IMR-90 (cell line): ENCODE measurements around the gene RCN1.

Experiments
- BHLHE40 ChIP-seq: fragments of 150-350 bp; IDR thresholded peaks from 2 replicates; pipeline ENCODE4 v1.6.1; 2016; ENCODE audit warnings: mild to moderate bottlenecking, low read depth, low read length
- CEBPB ChIP-seq: IDR thresholded peaks from 2 replicates; pipeline ENCODE4 v1.6.1; 2012; ENCODE audit warnings: low read depth, low read length, improper control_type of control experiment
- CHD1 ChIP-seq: IDR thresholded peaks from 2 replicates; pipeline ENCODE4 v1.6.1; 2012; ENCODE audit warnings: low read depth, low read length, improper control_type of control experiment
- FOS ChIP-seq: fragments of 150-350 bp; IDR thresholded peaks from 2 replicates; pipeline ENCODE4 v1.6.1; 2016; ENCODE audit warnings: low read depth, low read length
- MAZ ChIP-seq: IDR thresholded peaks from 2 replicates; pipeline ENCODE4 v1.6.1; 2012; ENCODE audit warnings: low read depth, mild to moderate bottlenecking, low read length, improper control_type of control experiment, moderate library complexity, borderline replicate concordance
- POLR2A ChIP-seq: IDR thresholded peaks from 2 replicates; pipeline ENCODE4 v1.6.1; 2012; ENCODE audit warnings: mild to moderate bottlenecking, low read depth, low read length
- RAD21 ChIP-seq: IDR thresholded peaks from 2 replicates; pipeline ENCODE4 v1.6.1; 2012; ENCODE audit warnings: low read length, improper control_type of control experiment
- RFX5 ChIP-seq: IDR thresholded peaks from 2 replicates; pipeline ENCODE4 v1.8.0; 2012; ENCODE audit warnings: low read depth, mild to moderate bottlenecking, low read length, moderate library complexity
- SMC3 ChIP-seq: fragments of 150-350 bp; IDR thresholded peaks from 2 replicates; pipeline ENCODE4 v1.6.1; 2016; ENCODE audit warnings: low read depth, mild to moderate bottlenecking, antibody characterized with exemption, low read length, moderate library complexity
- TF ChIP-seq, protein P1 (sequence below): conservative IDR thresholded peaks from 2 replicates; pipeline ENCODE4 v1.5.1; 2012; ENCODE audit warnings: mild to moderate bottlenecking, low read depth, low read length, improper control_type of control experiment
- TF ChIP-seq, protein P2 (sequence below): fragments of 150-350 bp; IDR thresholded peaks from 2 replicates; pipeline ENCODE4 v1.6.1; 2016; ENCODE audit warnings: low read depth, mild to moderate bottlenecking, low read length, moderate library complexity, borderline replicate concordance

DNA sequence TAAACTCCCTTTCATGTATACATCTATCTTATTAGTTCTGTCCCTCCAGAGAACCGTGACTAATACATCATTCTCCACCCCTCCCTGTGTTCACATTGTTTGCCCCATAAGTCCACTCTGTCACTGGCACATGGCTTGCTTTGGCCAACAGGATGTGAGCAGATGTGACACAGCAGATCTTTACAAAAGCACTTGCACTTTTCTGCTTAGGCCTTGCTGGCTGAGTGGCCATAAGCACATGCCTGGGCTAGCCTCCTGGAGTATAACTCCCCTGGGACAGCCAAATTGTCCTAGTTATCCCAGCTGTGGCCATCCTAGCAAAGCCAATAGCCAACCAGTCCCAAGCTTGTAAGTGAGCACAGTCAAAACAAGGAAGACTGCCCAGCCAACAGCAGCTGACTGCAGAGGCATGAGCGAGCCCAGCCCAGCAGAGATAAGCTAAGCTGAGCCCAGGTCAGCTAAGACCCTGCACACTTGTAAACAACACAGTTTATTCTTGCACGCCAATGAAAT lies 9.7 kb upstream of the RCN1 start:
- TF ChIP-seq, protein P1, sequence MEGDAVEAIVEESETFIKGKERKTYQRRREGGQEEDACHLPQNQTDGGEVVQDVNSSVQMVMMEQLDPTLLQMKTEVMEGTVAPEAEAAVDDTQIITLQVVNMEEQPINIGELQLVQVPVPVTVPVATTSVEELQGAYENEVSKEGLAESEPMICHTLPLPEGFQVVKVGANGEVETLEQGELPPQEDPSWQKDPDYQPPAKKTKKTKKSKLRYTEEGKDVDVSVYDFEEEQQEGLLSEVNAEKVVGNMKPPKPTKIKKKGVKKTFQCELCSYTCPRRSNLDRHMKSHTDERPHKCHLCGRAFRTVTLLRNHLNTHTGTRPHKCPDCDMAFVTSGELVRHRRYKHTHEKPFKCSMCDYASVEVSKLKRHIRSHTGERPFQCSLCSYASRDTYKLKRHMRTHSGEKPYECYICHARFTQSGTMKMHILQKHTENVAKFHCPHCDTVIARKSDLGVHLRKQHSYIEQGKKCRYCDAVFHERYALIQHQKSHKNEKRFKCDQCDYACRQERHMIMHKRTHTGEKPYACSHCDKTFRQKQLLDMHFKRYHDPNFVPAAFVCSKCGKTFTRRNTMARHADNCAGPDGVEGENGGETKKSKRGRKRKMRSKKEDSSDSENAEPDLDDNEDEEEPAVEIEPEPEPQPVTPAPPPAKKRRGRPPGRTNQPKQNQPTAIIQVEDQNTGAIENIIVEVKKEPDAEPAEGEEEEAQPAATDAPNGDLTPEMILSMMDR, result no peak
- TF ChIP-seq RFX5 (no peak), SMC3 (no peak), POLR2A (no peak), CEBPB (no peak), MAZ (no peak), BHLHE40 (peak; percentile 9; the same call in 1 of the 2 replicates), FOS (no peak), RAD21 (no peak), CHD1 (no peak)
- TF ChIP-seq, protein P2, sequence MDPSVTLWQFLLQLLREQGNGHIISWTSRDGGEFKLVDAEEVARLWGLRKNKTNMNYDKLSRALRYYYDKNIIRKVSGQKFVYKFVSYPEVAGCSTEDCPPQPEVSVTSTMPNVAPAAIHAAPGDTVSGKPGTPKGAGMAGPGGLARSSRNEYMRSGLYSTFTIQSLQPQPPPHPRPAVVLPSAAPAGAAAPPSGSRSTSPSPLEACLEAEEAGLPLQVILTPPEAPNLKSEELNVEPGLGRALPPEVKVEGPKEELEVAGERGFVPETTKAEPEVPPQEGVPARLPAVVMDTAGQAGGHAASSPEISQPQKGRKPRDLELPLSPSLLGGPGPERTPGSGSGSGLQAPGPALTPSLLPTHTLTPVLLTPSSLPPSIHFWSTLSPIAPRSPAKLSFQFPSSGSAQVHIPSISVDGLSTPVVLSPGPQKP, result no peak
